OCI-LY1 (cell line): Measurements from ENCODE around the gene ARF3.

Experiments
- CTCF ChIP-seq: fragments of 200-600 bp; sonication (generic), shearing (Covaris generic); IDR thresholded peaks from 2 replicates; pipeline ENCODE4 v1.5.1; 2017; ENCODE audit warnings: mild to moderate bottlenecking, antibody characterized with exemption, low read length, moderate library complexity, mixed read lengths
- EZH2 ChIP-seq: fragments of 200-600 bp; sonication (generic), shearing (Covaris generic); IDR thresholded peaks from 2 replicates; pipeline ENCODE4 v1.8.0; 2017; ENCODE audit warnings: borderline replicate concordance, mixed run types, mild to moderate bottlenecking, antibody characterized with exemption, low read length, moderate library complexity, mixed read lengths

DNA sequence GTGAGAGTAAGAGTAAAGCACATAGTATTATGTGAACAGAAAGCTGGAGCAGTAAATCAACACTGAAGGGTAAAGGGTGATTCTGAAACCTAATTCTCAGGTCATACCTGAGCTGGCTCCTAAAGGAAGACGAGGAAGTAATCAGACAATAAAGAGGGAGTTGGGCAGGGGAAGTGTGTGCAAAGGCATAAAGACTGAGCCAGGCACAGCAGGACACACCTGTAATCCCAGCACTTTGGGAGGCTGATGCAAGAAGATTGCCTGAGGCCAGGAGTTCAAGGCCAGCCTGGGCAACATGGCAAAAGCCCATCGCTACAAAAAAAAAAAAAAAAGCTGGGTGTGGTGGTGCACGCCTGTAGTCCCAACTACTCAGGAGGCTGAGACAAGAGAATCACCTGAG lies 9.6 kb downstream of the ARF3 start:
- TF ChIP-seq CTCF (no peak), EZH2 (no peak)
